ENCODE data around the gene STPG3. TPM values are rescaled to one million over a fixed set of nuclear protein-coding genes. Genes with fewer than 3 reads are reported as not detected.
A peak's percentile ranks its signal among the peaks of the same experiment; 100 is the strongest.

Gene STPG3
- total and polyA plus RNA-seq, 2 of the 8 experiments (the other 6 are each of a cell fraction or from before 2014, with no cell fraction given) = not detected

DNA sequence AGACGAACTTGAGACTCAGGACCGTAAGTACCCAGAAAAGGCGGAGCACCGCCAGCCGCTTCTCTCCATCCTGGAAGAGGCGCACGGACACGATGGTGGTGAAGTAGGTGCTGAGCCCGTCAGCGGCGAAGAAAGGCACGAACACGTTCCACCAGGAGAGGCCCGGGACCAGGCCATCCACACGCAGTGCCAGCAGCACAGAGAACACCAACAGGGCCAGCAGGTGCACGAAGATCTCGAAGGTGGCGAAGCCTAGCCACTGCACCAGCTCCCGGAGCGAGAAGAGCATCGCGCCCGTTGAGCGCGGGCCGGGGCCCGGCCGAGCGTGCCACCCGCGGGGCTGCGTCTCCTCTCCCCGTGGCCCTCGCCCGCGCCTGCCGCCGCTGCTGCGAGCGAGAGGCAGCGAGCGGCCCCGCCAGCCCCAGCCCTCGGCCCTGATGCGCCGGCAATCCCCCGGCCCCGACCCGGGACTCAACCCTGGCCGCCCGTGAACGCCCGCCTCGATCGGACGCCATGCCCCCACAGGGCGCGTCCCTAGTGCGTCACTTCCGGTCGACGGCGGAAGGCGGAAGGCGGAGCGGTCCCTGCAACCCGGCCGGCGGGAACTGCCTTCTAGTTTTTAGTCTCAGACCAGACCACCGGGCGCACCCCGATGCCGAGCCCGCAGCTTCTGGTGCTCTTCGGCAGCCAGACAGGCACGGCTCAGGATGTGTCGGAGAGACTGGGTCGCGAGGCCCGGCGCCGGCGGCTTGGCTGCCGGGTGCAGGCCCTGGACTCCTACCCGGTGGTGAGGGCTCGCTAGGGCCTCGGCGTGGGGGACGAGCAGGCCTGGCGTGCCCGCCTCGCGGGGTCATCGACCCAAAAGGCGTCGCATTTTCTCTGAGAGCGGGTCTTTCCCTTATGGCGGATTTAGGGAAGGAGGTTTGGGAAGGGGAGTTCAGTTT is 45.7 kb upstream of the STPG3 start, which contains the start of the genes NDOR1 and TMEM203:
Gene NDOR1, plus strand, starts transcription at position 575 of the 944 bp plus-strand sequence. Its CDS starts 78 bp downstream, at position 653.
Gene TMEM203, minus strand, starts transcription at position 523 of the 944 bp plus-strand sequence. Its CDS starts 234 bp downstream, at position 289.
- Histone ChIP-seq H3K9me3 (ENCODE audit: insufficient read depth in 2 of 2, low read depth in 1 of 2, low read length in 1 of 2) (no peaks in the 10 kb centered on the region), H2AFZ (ENCODE audit: low read length) (no peak within 1 kb of the TSS), H4K8ac (ENCODE audit: extremely low read depth, insufficient read depth, low read length) (peak within 1 kb of the TSS; percentile 97; the same call in 1 of the 2 replicates), H3K56ac (replicated peaks; ENCODE audit: insufficient read length, low read depth, low read length) (peak within 1 kb of the TSS; percentile 38), H4K5ac (ENCODE audit: insufficient read length, low read depth, low read length) (no peak within 1 kb of the TSS), H2BK5ac (ENCODE audit: low read depth, low read length) (peak within 1 kb of the TSS; percentile 71), H3K4me3 (ENCODE audit: extremely low read depth in 1 of 4, insufficient read depth in 2 of 4, low read depth in 3 of 4, low read length in 4 of 4) (peak within 1 kb of the TSS; percentile 78 to 96 (median 89)), H3K27ac (ENCODE audit: low read depth, low read length) (peak within 1 kb of the TSS; percentile 60; the same call in 1 of the 2 replicates), H3K27me3 (replicated peaks in 1 of 4; ENCODE audit: control insufficient read depth in 3 of 4, extremely low read depth in 1 of 4, insufficient read depth in 3 of 4, low read length in 3 of 4) (no peaks in the 10 kb centered on the region), H3K23ac (ENCODE audit: insufficient read length) (no peak within 1 kb of the TSS), H4K91ac (replicated peaks; ENCODE audit: insufficient read length, low read length) (no peak within 1 kb of the TSS), H2BK20ac (ENCODE audit: low read length) (no peak within 1 kb of the TSS), H3K36me3 (ENCODE audit: control insufficient read depth in 2 of 4, insufficient read depth in 4 of 4, low read length in 3 of 4) (peaks cover 0 to 4% (median 0%) of the 10 kb centered on the region in 4 experiments; a peak in 1 of 8 replicates), H3K4me1 (replicated peaks in 1 of 4; ENCODE audit: control insufficient read depth in 3 of 4, insufficient read depth in 4 of 4, low read length in 3 of 4) (peaks cover 7 to 25% (median 14%) of the 10 kb centered on the region in 4 experiments), H4K20me1 (replicated peaks in 1 of 2; ENCODE audit: control insufficient read depth in 1 of 2, insufficient read depth in 2 of 2, low read length in 2 of 2) (peaks cover 0 to 12% of the 10 kb centered on the region in 2 experiments), H2BK12ac (ENCODE audit: low read depth, low read length) (no peak within 1 kb of the TSS), H2BK15ac (ENCODE audit: low read length) (no peak within 1 kb of the TSS; the same call in 1 of the 2 replicates), H3K18ac (ENCODE audit: extremely low read depth, low read length) (peak within 1 kb of the TSS; percentile 83), H3K14ac (ENCODE audit: insufficient read length) (no peak within 1 kb of the TSS), H3K9ac (replicated peaks in 1 of 4; ENCODE audit: extremely low read depth in 1 of 4, low read depth in 3 of 4, low read length in 3 of 4) (peak within 1 kb of the TSS; percentile 84 to 99 (median 89)), H3K23me2 (ENCODE audit: low read depth, low read length) (peaks cover 15% of the 10 kb centered on the region), H3K4me2 (ENCODE audit: insufficient read depth in 1 of 2, low read depth in 2 of 2, low read length in 2 of 2) (peak within 1 kb of the TSS; percentile 90 to 91), H2AK5ac (ENCODE audit: low read depth, low read length) (no peak within 1 kb of the TSS), H3K4ac (replicated peaks; ENCODE audit: insufficient read length, low read depth, low read length) (peak within 1 kb of the TSS; percentile 94), H3K79me2 (ENCODE audit: control insufficient read depth in 1 of 2, insufficient read depth in 2 of 2, low read length in 2 of 2) (peaks cover 0 to 46% of the 10 kb centered on the region in 2 experiments; a peak in 3 of 4 replicates), H2BK120ac (replicated peaks; ENCODE audit: low read depth, low read length) (no peak within 1 kb of the TSS), H3K79me1 (ENCODE audit: low read depth, low read length) (peaks cover 17% of the 10 kb centered on the region)
- ChIA-PET CTCF (ENCODE audit: partially characterized antibody) (interaction anchor here (1.0 to 4.9 kb wide), 8 partner anchors 9 to 176 kb away, joined by 3 to 23 read pairs (median 4); partner anchors contain the start of genes ANAPC2 and SSNA1), POLR2A (ENCODE audit: partially characterized antibody) (interaction anchor here (0.9 to 69.9 kb wide), 9 partner anchors 13 to 404 kb away, joined by 3 to 1462 read pairs (median 8); partner anchors contain the start of genes ANAPC2, CYSRT1, NELFB and RNF208)
- WGBS, 2 experiments (ENCODE audit: extremely low coverage in 1 of 2, insufficient coverage in 1 of 2, insufficient read length in 1 of 2, insufficient replicate concordance in 2 of 2, low coverage in 1 of 2, low lambda C conversion rate in 2 of 2, missing lambda C conversion rate in 1 of 2) = 2% methylated on average over 89 of the region's 98 CpGs; no CpG with 5 or more reads in 1 of the 2 experiments
- DNase-seq (ENCODE audit: low read depth in 1 of 2, low spot score in 2 of 2) (peak in 1 of 2 experiments; percentile 99), FAIRE-seq (no peak)
- peak; percentile 28; the same call in 1 of the 2 replicates for TF ChIP-seq JUND (IDR thresholded peaks at IDR 0.05; ENCODE audit: low read length)
- TF ChIP-seq CBX5 (IDR thresholded peaks at IDR 0.05; ENCODE audit: low read depth, low read length) = no peak
- no peak for TF ChIP-seq SUZ12 (IDR thresholded peaks at IDR 0.05; ENCODE audit: low read length)
- TF ChIP-seq SIN3A (conservative IDR thresholded peaks at IDR 0.05 in 1 of 2, IDR thresholded peaks at IDR 0.05 in 1 of 2; ENCODE audit: low read depth in 1 of 2, low read length in 2 of 2) = peak; percentile 92 to 93; a peak in 3 of 4 replicates
- TF ChIP-seq, protein P1, sequence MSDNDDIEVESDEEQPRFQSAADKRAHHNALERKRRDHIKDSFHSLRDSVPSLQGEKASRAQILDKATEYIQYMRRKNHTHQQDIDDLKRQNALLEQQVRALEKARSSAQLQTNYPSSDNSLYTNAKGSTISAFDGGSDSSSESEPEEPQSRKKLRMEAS (IDR thresholded peaks at IDR 0.05) = peak; percentile 73
- TF ChIP-seq GABPA (IDR thresholded peaks at IDR 0.05; ENCODE audit: borderline replicate concordance, insufficient read depth, low read length) = peak; percentile 96
- TF ChIP-seq, protein P2, sequence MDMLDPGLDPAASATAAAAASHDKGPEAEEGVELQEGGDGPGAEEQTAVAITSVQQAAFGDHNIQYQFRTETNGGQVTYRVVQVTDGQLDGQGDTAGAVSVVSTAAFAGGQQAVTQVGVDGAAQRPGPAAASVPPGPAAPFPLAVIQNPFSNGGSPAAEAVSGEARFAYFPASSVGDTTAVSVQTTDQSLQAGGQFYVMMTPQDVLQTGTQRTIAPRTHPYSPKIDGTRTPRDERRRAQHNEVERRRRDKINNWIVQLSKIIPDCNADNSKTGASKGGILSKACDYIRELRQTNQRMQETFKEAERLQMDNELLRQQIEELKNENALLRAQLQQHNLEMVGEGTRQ (IDR thresholded peaks at IDR 0.05; ENCODE audit: low read length) = no peak
- peak; percentile 98 for TF ChIP-seq KDM4A (IDR thresholded peaks at IDR 0.05; ENCODE audit: low read depth, low read length, severe bottlenecking)

All from H1 (cell line).